ENCODE results near the gene ACER3.
"Not testable (repeated sequence)": the region's sequence is repeated elsewhere in the genome, so short reads cannot be mapped to it uniquely, and the experiment has no call there.

The ACER3 gene

DNA sequence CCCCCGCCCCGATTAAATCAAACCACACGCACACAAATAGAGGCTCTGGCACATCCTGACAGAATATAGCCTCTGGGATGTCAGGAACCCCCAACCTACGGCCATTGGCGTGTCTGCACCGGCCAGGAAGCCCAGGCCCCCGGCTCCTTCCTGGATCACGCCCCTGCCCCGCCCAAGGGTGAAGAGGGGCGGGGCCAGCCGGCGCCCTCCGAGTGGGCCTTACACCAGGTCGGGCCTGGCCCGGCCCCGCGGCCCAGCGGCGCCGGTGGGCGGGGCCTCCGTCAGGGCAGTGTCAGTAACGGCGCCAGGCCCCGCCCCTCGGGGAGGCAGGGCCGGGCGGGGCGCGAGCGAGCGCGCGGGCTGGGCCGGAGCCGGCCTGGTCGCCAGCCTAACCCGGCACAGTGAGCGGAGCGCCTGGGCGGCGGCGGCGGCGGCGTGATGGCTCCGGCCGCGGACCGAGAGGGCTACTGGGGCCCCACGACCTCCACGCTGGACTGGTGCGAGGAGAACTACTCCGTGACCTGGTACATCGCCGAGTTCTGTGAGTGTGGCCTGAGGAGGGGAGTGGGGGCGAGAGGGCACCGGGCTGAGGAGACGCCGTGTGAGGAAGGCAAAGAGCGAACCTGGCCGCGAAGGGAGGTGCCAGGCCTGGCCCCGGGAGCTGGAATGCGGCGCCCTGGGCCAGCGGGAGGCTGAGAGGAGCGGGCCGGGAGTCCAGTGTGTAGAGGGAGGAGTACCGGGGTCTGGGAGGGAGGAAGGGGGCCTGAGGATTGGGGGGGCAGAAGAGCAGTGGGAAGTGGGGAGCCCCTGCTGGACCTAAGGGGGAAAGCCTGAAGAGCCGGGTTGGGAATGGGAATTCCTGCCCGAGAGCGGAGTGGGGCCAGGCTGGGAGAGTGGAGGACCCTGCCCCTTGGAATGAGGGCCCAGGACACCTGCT is at the start of gene ACER3:
TSS of gene ACER3 (plus strand) at position 380 of the 937 bp plus-strand sequence. CDS start at position 439, 59 bp downstream.
- DNase-seq (ENCODE audit: low read depth in 1 of 2, low spot score in 1 of 2), result peak; percentile 58 to 69

DNA sequence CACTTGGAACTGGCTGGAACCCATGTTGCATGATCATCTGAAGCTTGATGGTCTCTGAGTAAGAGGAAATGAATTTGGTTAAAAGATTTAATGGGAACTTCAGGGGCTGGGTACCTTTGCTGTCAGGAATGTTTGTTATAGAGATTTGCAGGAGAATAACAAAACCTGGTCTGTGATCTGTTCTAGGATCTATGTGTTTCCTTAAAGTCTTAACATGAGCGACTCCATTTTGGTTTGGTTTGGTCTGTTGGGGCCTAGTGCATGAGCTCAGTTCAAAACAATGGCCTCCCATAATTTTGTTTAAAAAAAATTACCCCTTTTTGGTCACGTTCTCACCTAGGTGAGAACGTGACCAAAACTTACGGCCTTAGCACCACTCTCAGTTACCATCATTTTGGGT is 49.5 kb upstream of the ACER3 start:
- no peak for DNase-seq (ENCODE audit: low read depth in 1 of 2, low spot score in 1 of 2)

DNA sequence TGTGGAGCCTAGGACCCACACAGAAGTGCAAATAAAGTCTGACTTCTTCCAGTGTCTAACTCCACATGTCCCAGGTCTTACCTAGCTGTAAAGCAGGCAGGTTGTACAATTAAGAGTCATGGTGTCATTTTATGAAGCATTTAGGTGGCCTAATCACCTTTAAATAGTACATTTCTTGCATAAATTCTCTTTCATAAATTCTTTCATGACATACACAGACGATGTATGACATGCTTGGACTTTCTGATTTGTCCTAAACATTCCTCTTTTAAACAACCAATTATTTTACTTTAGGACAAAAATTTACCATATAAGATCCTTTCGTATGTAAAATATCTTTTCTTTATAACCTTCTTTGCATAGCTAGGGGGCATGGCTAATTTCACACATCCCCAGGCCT is 46.3 kb upstream of the ACER3 start:
- DNase-seq (ENCODE audit: low read depth in 1 of 2, low spot score in 1 of 2), result no peak

DNA sequence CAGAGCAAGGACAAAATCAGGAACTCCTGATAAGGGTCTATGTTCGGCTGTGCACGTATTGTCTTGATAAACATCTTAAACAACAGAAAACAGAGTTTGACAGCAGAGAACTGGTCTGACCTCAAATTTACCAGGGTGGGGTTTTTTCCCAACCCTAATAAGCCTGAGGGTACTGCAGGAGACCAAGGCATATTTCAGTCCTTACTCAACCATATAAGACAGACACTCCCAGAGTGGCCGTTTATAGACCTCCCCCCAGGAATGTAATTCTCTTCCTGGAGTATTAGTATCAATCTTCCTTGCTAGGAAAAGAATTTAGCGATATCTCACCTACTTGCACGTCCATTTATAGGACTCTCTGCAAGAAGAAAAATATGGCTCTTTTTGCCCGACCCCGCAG is 45.0 kb upstream of the ACER3 start:
- DNase-seq (ENCODE audit: low read depth in 1 of 2, low spot score in 1 of 2), result not testable (repeated sequence)

DNA sequence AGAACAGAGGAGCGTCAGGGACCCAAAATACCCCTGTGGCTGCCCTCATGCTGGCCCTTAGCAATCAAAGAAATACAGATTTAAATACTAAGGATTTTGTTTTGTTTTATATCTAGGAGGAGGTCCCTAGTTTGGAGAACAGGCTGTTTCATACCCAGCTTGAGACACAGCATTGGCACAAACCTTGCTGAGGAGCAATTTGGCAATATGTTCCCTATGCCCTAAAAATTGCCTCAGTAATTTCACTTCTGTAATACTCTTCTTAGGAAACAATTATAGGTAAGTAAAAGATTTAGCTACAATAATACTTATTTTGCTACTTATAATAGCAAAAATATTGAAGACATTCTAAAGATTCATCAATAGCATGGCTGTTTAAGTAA is 40.5 kb upstream of the ACER3 start:
- no peak for DNase-seq (ENCODE audit: low read depth in 1 of 2, low spot score in 1 of 2)

DNA sequence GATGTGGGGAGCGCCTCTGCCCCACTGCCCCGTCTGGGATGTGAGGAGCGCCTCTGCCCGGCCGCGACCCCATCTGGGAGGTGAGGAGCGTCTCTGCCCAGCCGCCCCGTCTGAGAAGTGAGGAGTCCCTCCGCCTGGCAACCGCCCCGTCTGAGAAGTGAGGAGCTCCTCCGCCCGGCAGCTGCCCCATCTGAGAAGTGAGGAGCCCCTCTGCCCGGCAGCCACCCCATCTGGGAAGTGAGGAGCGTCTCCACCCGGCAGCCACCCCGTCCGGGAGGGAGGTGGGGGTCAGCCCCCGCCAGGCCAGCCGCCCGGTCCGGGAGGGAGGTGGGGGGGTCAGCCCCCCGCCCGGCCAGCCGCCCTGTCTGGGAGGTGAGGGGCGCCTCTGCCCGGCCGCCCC is 39.3 kb upstream of the ACER3 start:
- not testable (repeated sequence) for DNase-seq (ENCODE audit: low read depth in 1 of 2, low spot score in 1 of 2)

DNA sequence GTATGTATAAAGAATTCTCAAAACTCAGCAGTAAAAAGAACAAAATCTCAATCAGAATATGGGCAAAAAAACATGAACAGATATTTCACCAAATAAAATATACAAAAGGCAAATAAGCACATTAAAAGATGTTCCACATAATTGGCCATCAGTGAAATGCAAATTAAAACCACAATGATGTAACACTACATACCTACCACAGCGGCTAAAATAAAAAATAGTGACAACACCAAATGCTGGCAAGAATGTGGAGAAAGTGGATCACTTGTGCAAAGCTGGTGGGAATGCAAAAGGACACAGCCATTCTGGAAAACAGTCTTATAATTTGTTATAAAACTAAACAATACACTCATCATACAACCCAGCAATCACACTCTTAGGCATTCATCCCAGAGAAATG is 38.3 kb upstream of the ACER3 start:
- no peak for DNase-seq (ENCODE audit: low read depth in 1 of 2, low spot score in 1 of 2)

DNA sequence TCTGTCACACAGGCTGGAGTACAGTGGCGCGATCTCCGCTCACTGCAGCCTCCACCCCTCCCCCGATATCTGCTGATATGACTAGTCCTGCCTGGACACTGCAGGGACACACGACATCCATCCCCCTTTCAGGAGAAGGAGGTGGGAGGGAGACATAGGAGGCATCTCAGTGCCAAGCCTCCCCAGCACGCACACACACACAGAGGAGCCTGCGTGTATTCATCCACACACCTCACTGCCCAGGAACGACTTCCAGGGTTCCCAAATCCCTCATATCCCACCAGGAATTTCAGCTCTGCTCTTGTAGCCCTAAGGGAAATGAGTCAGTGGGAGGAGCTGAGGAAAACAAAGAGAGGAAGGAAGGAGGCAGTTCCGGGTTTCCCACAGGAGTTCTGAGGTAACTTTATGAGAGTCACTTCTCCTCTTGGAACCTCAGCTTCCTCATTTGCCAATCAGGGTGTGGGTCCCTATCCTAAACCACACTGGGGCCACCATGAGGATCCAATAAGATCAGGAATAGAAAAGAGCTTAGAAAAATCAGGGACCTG is 37.2 kb upstream of the ACER3 start:
- no peak for DNase-seq (ENCODE audit: low read depth in 1 of 2, low spot score in 1 of 2)

DNA sequence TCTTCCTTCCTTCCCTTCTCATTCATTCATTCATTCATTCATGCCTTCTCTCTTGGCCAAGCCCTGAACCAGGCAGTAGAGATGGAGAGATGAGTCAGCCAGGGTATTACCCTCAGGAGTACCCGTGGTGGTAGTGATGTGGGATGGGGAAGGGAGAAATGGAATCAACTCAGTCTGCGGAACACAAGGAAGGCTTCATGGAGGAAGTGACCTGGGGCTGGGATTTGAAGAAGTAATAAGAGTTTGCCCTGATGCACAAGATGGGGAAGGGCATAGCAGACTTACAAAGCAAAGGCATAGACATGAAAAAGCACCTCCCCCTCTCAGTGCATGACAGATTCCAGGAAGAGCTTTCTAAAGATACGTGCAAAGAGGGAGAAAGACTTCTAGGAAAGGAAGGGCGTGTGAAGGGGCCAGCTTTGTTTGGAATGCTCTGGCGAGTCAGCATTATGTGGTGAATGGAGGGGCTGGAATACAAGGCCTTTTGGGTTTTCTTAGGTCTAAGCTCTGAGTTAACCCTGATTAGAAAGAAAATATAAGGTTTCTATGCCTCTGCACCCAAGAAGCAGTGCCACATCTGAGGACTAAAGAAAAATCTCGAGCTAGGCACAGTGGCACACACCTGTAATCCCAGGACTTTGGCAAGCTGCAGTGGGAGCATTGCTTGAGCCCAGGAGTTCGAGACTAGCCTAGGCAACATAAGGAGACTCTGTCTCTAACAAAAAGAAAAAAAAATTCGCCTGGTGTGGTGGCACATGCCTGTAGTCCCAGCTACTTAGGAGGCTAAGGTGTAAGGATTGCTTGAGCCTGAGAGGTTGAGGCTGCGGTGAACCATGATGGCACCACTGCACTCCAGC is 36.4 kb upstream of the ACER3 start:
- no peak for DNase-seq (ENCODE audit: low read depth in 1 of 2, low spot score in 1 of 2)

DNA sequence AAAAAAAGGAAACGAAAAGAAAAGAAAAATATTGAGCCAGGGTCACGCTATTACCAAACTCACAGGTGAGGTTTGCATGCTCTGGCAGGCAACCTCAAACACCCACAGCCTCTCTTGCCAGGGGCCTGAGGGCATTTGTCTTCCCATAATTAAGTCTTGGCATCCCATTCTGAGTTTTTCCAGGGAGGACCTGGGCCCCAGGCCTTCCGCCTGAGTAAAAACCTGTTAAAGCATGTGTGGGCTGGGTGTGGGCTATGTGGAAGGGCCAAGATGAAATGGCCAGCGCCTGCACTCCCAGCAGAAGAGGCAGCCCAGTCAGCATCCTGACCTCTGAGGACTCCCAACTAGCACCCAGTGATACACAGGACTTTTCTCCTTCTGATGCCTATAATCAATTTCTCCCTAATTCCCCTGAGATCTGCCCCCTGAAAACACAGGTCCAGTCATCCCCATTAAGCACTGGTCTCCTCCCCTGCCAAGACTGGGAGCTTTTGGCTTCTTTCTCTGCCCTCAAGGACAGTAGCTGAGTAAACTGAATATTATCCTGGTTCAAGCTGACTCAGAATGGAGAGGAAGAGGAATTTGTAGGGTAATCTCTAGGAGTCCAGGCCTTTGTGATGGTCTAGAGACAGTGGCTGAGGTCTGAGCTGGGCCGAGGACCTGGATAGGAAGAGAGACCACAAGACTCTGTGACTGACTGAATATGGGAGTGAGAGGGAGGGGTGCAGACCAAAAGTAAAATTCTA is 35.6 kb upstream of the ACER3 start:
- DNase-seq (ENCODE audit: low read depth in 1 of 2, low spot score in 1 of 2), result no peak

DNA sequence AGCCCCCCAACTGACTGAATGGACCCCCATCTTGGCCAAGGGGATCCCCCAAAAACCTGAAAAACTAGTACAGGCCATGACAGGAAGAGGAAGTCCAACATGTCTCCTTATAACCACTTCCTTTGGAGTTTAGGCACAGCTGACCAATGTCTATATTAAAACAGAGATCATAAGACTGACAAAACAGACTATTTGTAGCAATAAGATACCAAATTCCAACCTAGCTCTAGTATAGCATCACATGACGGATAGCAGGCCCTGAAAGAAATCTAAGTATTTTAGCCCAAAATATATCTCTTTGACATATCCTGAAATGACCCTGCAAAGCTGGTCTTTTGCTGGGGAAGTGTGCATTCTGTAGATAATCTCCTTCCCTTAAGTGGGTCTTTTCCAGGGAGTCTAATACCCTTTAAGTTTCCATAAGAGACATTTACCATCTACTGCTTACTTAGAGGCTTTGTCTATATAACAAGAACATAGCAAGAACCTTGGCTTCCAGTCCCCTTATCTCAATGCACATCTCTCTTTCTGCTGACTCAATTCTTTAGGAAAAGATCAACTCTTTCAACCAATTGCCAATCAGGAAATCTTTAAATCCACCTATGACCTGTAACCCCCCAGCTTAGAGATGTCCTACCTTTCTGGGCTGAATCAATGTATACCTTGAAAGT is 34.9 kb upstream of the ACER3 start:
- no peak for DNase-seq (ENCODE audit: low read depth in 1 of 2, low spot score in 1 of 2)

DNA sequence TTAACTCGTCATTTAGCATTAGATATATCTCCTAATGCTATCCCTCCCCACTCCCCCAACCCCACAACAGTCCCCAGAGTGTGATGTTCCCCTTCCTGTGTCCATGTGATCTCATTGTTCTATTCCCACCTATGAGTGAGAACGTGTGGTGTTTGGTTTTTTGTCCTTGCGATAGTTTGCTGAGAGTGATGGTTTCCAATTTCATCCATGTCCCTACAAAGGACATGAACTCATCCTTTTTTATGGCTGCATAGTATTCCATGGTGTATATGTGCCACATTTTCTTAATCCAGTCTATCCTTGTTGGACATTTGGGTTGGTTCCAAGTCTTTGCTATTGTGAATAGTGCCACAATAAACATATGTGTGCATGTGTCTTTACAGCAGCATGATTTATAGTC is 34.2 kb upstream of the ACER3 start:
- DNase-seq (ENCODE audit: low read depth in 1 of 2, low spot score in 1 of 2), result not testable (repeated sequence)

DNA sequence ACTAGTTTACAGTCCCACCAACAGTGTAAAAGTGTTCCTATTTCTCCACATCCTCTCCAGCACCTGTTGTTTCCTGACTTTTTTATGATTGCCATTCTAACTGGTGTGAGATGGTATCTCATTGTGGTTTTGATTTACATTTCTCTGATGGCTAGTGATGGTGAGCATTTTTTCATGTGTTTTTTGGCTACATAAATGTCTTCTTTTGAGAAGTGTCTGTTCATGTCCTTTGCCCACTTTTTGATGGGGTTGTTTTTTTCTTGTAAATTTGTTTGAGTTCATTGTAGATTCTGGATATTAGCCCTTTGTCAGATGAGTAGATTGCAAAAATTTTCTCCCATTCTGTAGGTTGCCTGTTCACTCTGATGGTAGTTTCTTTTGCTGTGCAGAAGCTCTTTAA is 33.7 kb upstream of the ACER3 start:
- DNase-seq (ENCODE audit: low read depth in 1 of 2, low spot score in 1 of 2), result not testable (repeated sequence)

DNA sequence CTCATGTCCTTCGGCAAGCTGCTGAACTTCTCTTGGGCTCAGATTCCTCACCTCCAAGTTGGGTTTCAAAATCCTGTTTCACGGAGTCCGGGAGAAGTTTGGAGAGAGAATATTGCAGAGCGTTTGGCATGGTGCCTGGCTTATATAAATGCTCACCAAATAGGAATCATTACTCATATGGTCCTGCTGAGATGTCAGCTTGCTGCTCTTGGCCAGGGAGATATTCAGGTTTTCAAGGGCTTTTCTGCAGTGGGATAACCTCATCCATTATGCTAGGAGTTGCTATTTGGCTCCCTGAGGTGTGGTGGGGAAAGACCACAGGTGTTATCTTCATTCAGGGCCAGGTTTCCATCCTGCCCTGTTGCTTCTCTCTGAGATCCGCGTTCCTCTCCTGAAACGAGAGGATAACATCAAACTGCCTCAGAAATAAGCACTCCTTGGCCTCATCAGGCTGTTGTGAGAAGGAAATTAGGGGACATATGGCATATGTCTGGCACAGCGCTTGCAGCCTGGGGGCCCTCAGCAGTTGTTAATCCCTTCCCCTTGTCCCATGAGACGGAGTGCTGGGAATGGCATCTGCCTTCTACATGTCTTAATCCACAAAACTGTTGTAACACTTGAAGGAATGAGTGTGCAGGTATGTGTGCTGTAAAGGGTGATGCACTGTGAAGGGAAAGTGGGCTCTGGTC is 29.9 kb upstream of the ACER3 start:
- DNase-seq (ENCODE audit: low read depth in 1 of 2, low spot score in 1 of 2), result no peak

DNA sequence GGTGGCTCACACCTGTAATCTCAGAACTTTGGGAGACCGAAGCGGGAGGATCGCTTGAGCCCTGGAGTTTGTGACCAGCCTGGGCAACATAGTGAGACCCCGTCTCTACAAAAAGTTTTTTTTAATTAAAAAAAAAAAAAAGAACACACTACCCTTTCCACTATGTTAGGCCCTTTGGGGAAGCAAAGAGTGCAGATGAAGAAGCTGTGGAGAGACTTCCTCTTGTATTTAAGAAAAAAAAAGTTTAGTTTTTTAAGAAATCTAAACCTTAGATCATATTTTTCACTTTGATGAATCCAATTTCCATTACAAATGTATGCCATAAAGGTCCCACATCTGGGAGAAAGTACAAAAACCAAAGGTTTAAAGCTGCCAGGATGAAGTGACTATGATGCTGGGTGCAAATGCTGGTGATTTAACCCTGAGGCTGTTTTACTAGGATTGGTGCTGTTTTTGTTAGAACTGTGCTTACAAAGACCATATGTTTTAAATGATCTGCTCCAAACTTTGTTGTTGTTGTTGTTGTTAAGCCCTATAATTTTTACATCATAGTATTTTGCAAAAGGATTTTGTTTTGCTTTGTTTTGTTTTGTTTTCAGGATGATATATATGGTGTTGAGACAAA is 28.9 kb upstream of the ACER3 start:
- no peak for DNase-seq (ENCODE audit: low read depth in 1 of 2, low spot score in 1 of 2)

DNA sequence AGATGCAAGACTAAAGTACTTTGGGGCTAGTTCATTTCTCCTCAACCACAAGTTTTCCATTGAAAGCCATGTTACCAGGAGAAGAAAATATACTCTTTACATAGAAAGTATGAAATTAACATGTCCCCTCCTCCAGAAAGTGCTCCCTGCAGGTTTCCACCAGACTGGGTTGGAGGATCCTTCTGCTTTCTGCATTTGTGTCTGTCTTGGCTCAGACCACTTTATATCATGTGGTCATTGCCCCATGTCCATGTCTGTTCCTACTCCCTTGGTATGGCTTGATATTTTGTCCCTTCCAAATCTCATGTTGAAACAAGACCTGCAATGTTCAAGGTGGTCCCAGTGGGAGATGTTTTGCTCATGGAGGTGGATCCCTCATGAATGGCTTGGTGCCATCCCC is 28.4 kb upstream of the ACER3 start:
- DNase-seq (ENCODE audit: low read depth in 1 of 2, low spot score in 1 of 2), result no peak

DNA sequence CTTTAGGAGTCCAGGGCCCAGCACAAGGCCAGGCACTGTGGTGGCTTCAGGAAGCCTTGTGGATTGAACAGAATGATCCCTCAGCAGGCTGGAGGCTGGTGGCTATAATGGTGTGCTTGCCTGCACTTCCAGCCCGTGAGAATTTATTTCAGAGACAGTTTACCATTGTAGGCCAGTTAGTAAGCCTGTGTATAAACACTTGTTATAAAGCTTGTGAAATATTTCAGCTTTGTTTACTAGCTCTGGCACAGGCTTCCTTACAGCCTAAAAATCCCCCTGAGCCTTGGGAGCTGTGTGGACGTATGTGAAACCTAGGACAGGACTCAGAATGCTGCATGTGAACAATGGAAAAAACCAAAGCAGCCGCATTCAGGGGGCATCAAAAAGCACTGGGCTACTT is 26.6 kb upstream of the ACER3 start:
- DNase-seq (ENCODE audit: low read depth in 1 of 2, low spot score in 1 of 2), result no peak

DNA sequence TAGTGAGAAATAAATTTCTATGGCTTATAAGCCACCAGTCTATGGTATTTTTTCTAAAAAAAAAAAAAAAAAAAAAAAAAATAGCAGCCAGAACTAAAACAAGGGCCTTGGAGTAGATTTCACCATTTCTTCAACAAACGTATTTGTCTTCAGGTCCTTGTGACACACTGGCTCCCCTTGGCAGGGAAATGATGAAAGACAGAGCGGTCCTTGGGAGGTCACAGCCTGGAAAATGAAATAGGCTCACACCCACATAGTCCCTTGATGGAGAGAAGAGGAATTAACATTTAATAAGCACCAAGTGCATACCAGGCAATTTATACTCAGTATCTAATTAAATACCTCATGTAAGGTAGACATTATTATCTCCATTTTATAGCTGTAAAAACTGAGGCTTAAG is 25.7 kb upstream of the ACER3 start:
- no peak for DNase-seq (ENCODE audit: low read depth in 1 of 2, low spot score in 1 of 2)

DNA sequence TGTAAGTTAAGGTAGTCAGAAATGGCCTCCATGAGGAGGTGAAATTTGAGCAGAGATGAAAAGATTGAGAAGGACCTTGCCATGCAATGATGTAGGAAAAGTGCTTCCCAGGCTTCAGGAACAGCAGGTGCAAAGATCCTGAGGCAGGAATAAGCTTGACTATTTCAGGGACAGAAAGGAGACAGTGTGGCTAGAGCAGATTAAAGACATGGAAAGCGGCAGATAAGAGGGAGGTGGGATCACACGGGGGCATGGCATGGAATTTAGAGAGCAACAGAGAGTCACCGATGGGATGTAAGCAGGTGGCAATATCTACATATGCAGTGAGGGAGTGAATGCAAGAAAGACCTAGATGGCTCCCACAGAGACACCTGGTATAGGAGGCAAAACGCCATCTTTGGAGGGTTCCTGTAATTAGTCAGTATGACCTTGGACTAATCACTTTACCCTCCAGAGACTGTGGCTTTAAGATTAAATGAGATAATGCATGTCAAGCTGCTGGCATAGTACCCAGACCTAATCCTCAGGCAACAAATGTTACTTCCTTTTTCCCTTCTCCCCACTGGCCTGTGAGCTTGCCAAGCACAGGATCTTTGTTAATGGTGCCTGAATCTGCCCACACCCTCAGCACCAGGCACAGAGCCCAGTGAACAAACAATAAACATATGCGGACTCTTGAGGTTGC is 24.6 kb upstream of the ACER3 start:
- DNase-seq (ENCODE audit: low read depth in 1 of 2, low spot score in 1 of 2), result no peak

All from activated CD4-positive, alpha-beta T cell treated with anti-CD3 and anti-CD28 coated beads, Interleukin-2, amount 50 U/mL, for 24 hours (primary cell).